ENCODE measurements around the gene ZNF770. TPM values are rescaled to one million over a fixed set of nuclear protein-coding genes. Genes with fewer than 3 reads are reported as not detected.
A peak's percentile ranks its signal among the peaks of the same experiment; 100 is the strongest.

Gene ZNF770
- total and polyA plus RNA-seq, 10 of the 15 experiments (the other 5 are each of a cell fraction or from before 2014, with no cell fraction given) = 1.8 to 118 (median 26.0) TPM

- TF ChIP-seq ATF2 (IDR thresholded peaks at IDR 0.05; ENCODE audit: low read length) (0 out of 2 replicates have a peak, but pooled peaks have one; percentile 36), ZNF592 (IDR thresholded peaks at IDR 0.05) (0 out of 2 replicates have a peak, but pooled peaks have one; percentile 24), RCOR1 (conservative IDR thresholded peaks at IDR 0.05; ENCODE audit: low read depth, low read length) (0 out of 2 replicates have a peak, but pooled peaks have one; percentile 33), EZH2 (IDR thresholded peaks at IDR 0.05; ENCODE audit: borderline replicate concordance, control insufficient read depth, low read depth, low read length) (no peak), WRNIP1 (IDR thresholded peaks at IDR 0.05; ENCODE audit: borderline replicate concordance, low read depth, low read length) (peak; percentile 27; the same call in 1 of the 2 replicates), PKNOX1 (IDR thresholded peaks at IDR 0.05) (peak; percentile 75), PBX3 (IDR thresholded peaks at IDR 0.05; ENCODE audit: insufficient replicate concordance, low read depth, low read length) (no peak), HDAC6 (IDR thresholded peaks at IDR 0.05; ENCODE audit: unreplicated experiment) (no peak), IRF3 (IDR thresholded peaks at IDR 0.05) (no peak; the same call in 1 of the 2 replicates), CTCF (IDR thresholded peaks at IDR 0.05 in 2 of 3, conservative IDR thresholded peaks at IDR 0.05 in 1 of 3; ENCODE audit: control insufficient read depth in 2 of 3, extremely low read depth in 1 of 3, insufficient read depth in 1 of 3, low read depth in 3 of 3, low read length in 3 of 3) (peak; percentile 94 to 95 (median 95)), LARP7 (IDR thresholded peaks at IDR 0.05) (peak; percentile 31; the same call in 1 of the 2 replicates), ZBTB33 (IDR thresholded peaks at IDR 0.05) (no peak), IRF4 (IDR thresholded peaks at IDR 0.05; ENCODE audit: low read depth, low read length) (peak; percentile 22; the same call in 1 of the 2 replicates), HCFC1 (IDR thresholded peaks at IDR 0.05; ENCODE audit: low read length) (peak; percentile 91)
Measured at GRCh38 chr15:34969340-34970097, 18.6 kb downstream of the ZNF770 start, which contains the start of gene AQR (continued).

Data from GM12878 (cell line).